Umbilical cord (tissue), 2 donors: ENCODE results near the gene PPP1R3A. TPM values are rescaled to one million over a fixed set of nuclear protein-coding genes. Genes with fewer than 3 reads are reported as not detected.
"Not testable (repeated sequence)": the region's sequence is repeated elsewhere in the genome, so short reads cannot be mapped to it uniquely, and the experiment has no call there.

Source experiments
- DNase-seq: peaks from one replicate; pipeline ENCODE4 v3.0.0-alpha.2; 2015; ENCODE audit warnings: low spot score
- total RNA-seq: library from RNA; depleted of rRNA; stranded (reverse); fragments of >200 nt; gene quantifications from one replicate; pipeline ENCODE4 v1.2.3, GENCODE V29; 2014; ENCODE audit warnings: low replicate concordance; ENCODE audit not compliant: insufficient read depth

PPP1R3A gene
- 5.5 TPM for total RNA-seq

GRCh38 chr7:113918946-113919345 is at the start of gene PPP1R3A:
PPP1R3A (minus strand) TSS chr7:113919009; CDS start chr7:113918996, 13 bp downstream.
- DNase-seq: no peak

GRCh38 chr7:113963356-113963755 is 44.5 kb upstream of the PPP1R3A start:
- DNase-seq: no peak

GRCh38 chr7:113959910-113960309 is 41.1 kb upstream of the PPP1R3A start:
- no peak for DNase-seq

GRCh38 chr7:113955157-113955556 is 36.3 kb upstream of the PPP1R3A start:
- no peak for DNase-seq

GRCh38 chr7:113953553-113953952 is 34.7 kb upstream of the PPP1R3A start:
- no peak for DNase-seq

- DNase-seq: no peak
These were observed 26.5 kb upstream of the PPP1R3A start for GRCh38 chr7:113945018-113945938.

GRCh38 chr7:113936982-113937381 is 18.2 kb upstream of the PPP1R3A start:
- DNase-seq: no peak

- no peak for DNase-seq
These were observed 17.7 kb upstream of the PPP1R3A start for GRCh38 chr7:113936535-113936934.

GRCh38 chr7:113929389-113929788 is 10.6 kb upstream of the PPP1R3A start:
- not testable (repeated sequence) for DNase-seq

GRCh38 chr7:113928112-113928511 is 9.3 kb upstream of the PPP1R3A start:
- DNase-seq: no peak

- DNase-seq: no peak
These were observed 3.2 kb upstream of the PPP1R3A start for GRCh38 chr7:113922049-113922448.

GRCh38 chr7:113921363-113921762 is 2.6 kb upstream of the PPP1R3A start:
- no peak for DNase-seq

GRCh38 chr7:113917840-113918239 is 969 bp downstream of the PPP1R3A start:
- DNase-seq: no peak

GRCh38 chr7:113915956-113916355 is 2.9 kb downstream of the PPP1R3A start:
- DNase-seq: no peak

- no peak for DNase-seq
These were observed 5.9 kb downstream of the PPP1R3A start for GRCh38 chr7:113912876-113913275.

GRCh38 chr7:113907617-113908016 is 11.2 kb downstream of the PPP1R3A start:
- DNase-seq: no peak

GRCh38 chr7:113904521-113904920 is 14.3 kb downstream of the PPP1R3A start:
- DNase-seq: no peak

- DNase-seq: no peak
These were observed 26.0 kb downstream of the PPP1R3A start for GRCh38 chr7:113892818-113893217.

- no peak for DNase-seq
These were observed 27.0 kb downstream of the PPP1R3A start for GRCh38 chr7:113891828-113892227.

GRCh38 chr7:113891031-113891350 is 27.8 kb downstream of the PPP1R3A start:
- DNase-seq: no peak

- no peak for DNase-seq
These were observed 28.3 kb downstream of the PPP1R3A start for GRCh38 chr7:113890331-113891030.

- no peak for DNase-seq
These were observed 35.7 kb downstream of the PPP1R3A start for GRCh38 chr7:113883096-113883495.

GRCh38 chr7:113880559-113880958 is 38.2 kb downstream of the PPP1R3A start:
- DNase-seq: no peak
